ENCODE results near the gene ALDH16A1. TPM values are rescaled to one million over a fixed set of nuclear protein-coding genes. Genes with fewer than 3 reads are reported as not detected.
A peak's percentile ranks its signal among the peaks of the same experiment; 100 is the strongest.

ALDH16A1 gene
- total and polyA plus RNA-seq, 2 donors (not counting 1 experiment from before 2014, with no cell fraction given), result 2.4 to 24.9 TPM

DNA sequence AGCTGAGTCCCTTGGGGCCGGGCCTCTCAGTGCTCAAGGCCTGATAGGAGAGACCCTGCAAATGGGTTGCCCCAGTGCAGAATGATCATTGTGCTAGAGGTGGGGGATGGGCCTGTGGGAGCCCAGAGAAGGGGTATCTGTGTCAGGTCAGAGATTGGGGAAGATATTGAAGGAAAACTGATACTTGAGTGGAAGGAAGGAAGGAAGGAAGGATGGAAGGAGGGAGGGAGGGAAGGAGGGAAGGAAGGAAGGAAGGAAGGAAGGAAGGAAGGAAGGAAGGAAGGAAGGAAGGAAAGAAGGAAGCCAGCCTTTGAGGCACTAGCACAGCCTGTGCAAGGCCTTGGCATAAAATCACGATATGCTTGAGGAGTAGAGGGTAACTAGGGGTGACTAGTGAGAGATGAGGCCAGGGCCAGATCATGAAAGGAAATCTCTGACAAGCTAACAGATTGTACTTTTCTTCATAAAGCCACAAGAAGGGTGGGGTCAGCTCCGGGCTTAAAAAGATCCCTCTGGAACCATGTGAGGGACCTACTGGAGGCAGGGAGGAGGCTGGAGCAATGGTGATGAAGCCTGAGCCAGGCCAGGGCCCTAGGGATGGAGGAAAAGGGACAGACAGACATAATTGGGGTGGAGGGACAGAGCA, 41.2 kb upstream of the ALDH16A1 start:
- H3K36me3 ChIP-seq (ENCODE audit: control insufficient read depth, insufficient read depth, low read length), result no peaks in the 10 kb centered on the region
- no peaks in the 10 kb centered on the region for H4K20me1 ChIP-seq (ENCODE audit: control insufficient read depth, extremely low read depth, insufficient read depth, low read length)
- H2AFZ ChIP-seq (ENCODE audit: low read length), result no peak overlapping the region
- H3K9ac ChIP-seq (ENCODE audit: insufficient read depth, low read length), result no peak overlapping the region
- H3K27me3 ChIP-seq (ENCODE audit: control insufficient read depth, insufficient read depth, low read length), result peaks cover 5% of the 10 kb centered on the region
- no peaks in the 10 kb centered on the region for H3K9me3 ChIP-seq (ENCODE audit: control insufficient read depth, insufficient read depth, low read depth, low read length)
- no peaks in the 10 kb centered on the region for H3K79me2 ChIP-seq (ENCODE audit: control insufficient read depth, insufficient read depth, low read length)
- no peak for DNase-seq (ENCODE audit: low read depth in 2 of 2)
- TF ChIP-seq, protein P1, sequence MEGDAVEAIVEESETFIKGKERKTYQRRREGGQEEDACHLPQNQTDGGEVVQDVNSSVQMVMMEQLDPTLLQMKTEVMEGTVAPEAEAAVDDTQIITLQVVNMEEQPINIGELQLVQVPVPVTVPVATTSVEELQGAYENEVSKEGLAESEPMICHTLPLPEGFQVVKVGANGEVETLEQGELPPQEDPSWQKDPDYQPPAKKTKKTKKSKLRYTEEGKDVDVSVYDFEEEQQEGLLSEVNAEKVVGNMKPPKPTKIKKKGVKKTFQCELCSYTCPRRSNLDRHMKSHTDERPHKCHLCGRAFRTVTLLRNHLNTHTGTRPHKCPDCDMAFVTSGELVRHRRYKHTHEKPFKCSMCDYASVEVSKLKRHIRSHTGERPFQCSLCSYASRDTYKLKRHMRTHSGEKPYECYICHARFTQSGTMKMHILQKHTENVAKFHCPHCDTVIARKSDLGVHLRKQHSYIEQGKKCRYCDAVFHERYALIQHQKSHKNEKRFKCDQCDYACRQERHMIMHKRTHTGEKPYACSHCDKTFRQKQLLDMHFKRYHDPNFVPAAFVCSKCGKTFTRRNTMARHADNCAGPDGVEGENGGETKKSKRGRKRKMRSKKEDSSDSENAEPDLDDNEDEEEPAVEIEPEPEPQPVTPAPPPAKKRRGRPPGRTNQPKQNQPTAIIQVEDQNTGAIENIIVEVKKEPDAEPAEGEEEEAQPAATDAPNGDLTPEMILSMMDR (conservative IDR thresholded peaks at IDR 0.05 in 1 of 2, IDR thresholded peaks at IDR 0.05 in 1 of 2; ENCODE audit: low read depth in 1 of 2, low read length in 2 of 2), result no peak
- no peak for TF ChIP-seq EZH2 (IDR thresholded peaks at IDR 0.05; ENCODE audit: low read length, missing control alignments)
- no peak overlapping the region for H3K4me2 ChIP-seq (ENCODE audit: extremely low read depth, insufficient read depth, low read length)
- no peak overlapping the region for H3K27ac ChIP-seq (ENCODE audit: insufficient read depth, low read length)
- H3K4me1 ChIP-seq (ENCODE audit: control insufficient read depth, extremely low read depth, insufficient read depth, low read length), result no peaks in the 10 kb centered on the region
- H3K4me3 ChIP-seq (replicated peaks in 1 of 4; ENCODE audit: control extremely low read depth in 1 of 4, insufficient read depth in 1 of 4, low read depth in 3 of 4, low read length in 4 of 4), result no peak overlapping the region

DNA sequence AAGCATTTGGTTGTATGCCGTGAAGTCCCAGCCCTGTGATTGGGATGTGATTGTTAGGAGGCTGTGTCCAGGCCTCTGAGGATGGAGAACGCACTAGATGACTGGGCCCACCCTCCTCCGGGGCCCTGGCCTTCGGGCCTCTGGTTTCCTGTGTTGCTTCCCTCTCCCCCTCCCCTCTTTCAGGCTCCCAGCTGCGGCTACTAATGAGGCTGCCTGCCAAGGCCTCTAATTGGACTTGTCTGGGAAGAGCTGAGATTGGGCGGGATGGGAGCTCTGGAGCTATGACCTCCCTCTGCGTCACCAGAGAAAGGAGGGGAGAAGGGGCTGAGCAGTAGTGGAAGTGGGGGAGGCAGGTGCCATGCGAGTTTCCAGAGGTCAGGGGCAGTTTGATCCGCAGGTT, 39.7 kb upstream of the ALDH16A1 start:
- Histone ChIP-seq H3K4me2 (ENCODE audit: extremely low read depth, insufficient read depth, low read length) (no peak overlapping the region), H4K20me1 (ENCODE audit: control insufficient read depth, extremely low read depth, insufficient read depth, low read length) (no peaks in the 10 kb centered on the region), H3K27ac (ENCODE audit: insufficient read depth, low read length) (no peak overlapping the region), H3K4me1 (ENCODE audit: control insufficient read depth, extremely low read depth, insufficient read depth, low read length) (no peaks in the 10 kb centered on the region), H3K27me3 (ENCODE audit: control insufficient read depth, insufficient read depth, low read length) (peaks cover 13% of the 10 kb centered on the region), H3K36me3 (ENCODE audit: control insufficient read depth, insufficient read depth, low read length) (no peaks in the 10 kb centered on the region), H3K9me3 (ENCODE audit: control insufficient read depth, insufficient read depth, low read depth, low read length) (no peaks in the 10 kb centered on the region), H3K9ac (ENCODE audit: insufficient read depth, low read length) (no peak overlapping the region), H3K79me2 (ENCODE audit: control insufficient read depth, insufficient read depth, low read length) (no peaks in the 10 kb centered on the region), H3K4me3 (replicated peaks in 1 of 4; ENCODE audit: control extremely low read depth in 1 of 4, insufficient read depth in 1 of 4, low read depth in 3 of 4, low read length in 4 of 4) (no peak overlapping the region), H2AFZ (ENCODE audit: low read length) (no peak overlapping the region)
- DNase-seq (ENCODE audit: low read depth in 2 of 2), result peak; percentile 8 to 32
- TF ChIP-seq EZH2 (IDR thresholded peaks at IDR 0.05; ENCODE audit: low read length, missing control alignments), result no peak
- TF ChIP-seq, protein P1 (conservative IDR thresholded peaks at IDR 0.05 in 1 of 2, IDR thresholded peaks at IDR 0.05 in 1 of 2; ENCODE audit: low read depth in 1 of 2, low read length in 2 of 2), result no peak

DNA sequence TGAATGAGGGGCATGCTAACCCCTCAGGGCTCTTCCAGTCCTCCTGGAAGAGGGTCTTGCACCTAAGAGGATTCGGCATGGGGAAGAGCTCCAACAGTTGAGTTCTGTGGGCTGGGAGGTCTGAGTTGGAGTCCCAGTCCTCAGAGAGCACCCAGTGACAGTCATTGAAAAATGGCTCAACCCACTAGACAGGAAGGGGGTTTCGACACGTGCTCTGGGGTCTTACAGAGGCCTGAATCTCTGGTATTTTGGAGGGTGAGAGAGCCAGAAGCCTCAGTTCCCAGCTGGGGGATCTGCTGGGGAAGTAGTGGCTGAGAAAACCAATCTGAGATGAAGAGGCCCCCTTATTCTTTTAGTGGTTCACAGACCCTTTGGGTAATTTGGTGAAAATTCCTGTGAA, 38.8 kb upstream of the ALDH16A1 start:
- no peak for DNase-seq (ENCODE audit: low read depth in 2 of 2)
- no peak overlapping the region for H3K9ac ChIP-seq (ENCODE audit: insufficient read depth, low read length)
- no peaks in the 10 kb centered on the region for H3K36me3 ChIP-seq (ENCODE audit: control insufficient read depth, insufficient read depth, low read length)
- H3K4me1 ChIP-seq (ENCODE audit: control insufficient read depth, extremely low read depth, insufficient read depth, low read length), result no peaks in the 10 kb centered on the region
- no peaks in the 10 kb centered on the region for H3K79me2 ChIP-seq (ENCODE audit: control insufficient read depth, insufficient read depth, low read length)
- H3K9me3 ChIP-seq (ENCODE audit: control insufficient read depth, insufficient read depth, low read depth, low read length), result no peaks in the 10 kb centered on the region
- peaks cover 20% of the 10 kb centered on the region for H3K27me3 ChIP-seq (ENCODE audit: control insufficient read depth, insufficient read depth, low read length)
- H2AFZ ChIP-seq (ENCODE audit: low read length), result no peak overlapping the region
- no peak overlapping the region for H3K4me3 ChIP-seq (replicated peaks in 1 of 4; ENCODE audit: control extremely low read depth in 1 of 4, insufficient read depth in 1 of 4, low read depth in 3 of 4, low read length in 4 of 4)
- H3K4me2 ChIP-seq (ENCODE audit: extremely low read depth, insufficient read depth, low read length), result no peak overlapping the region
- no peaks in the 10 kb centered on the region for H4K20me1 ChIP-seq (ENCODE audit: control insufficient read depth, extremely low read depth, insufficient read depth, low read length)
- TF ChIP-seq, protein P1 (conservative IDR thresholded peaks at IDR 0.05 in 1 of 2, IDR thresholded peaks at IDR 0.05 in 1 of 2; ENCODE audit: low read depth in 1 of 2, low read length in 2 of 2), result no peak
- no peak for TF ChIP-seq EZH2 (IDR thresholded peaks at IDR 0.05; ENCODE audit: low read length, missing control alignments)
- H3K27ac ChIP-seq (ENCODE audit: insufficient read depth, low read length), result no peak overlapping the region
